GM21381 (cell line): ENCODE data around the gene BANK1.
A peak's percentile ranks its signal among the peaks of the same experiment; 100 is the strongest.

ENCODE experiments used
- ATAC-seq: cut with Tn5 transposase; IDR thresholded peaks from one replicate; pipeline ENCODE4 v1.9.1; 2021; ENCODE audit warnings: mild to moderate bottlenecking, moderate library complexity; ENCODE audit not compliant: unreplicated experiment

Gene BANK1

GRCh38 chr4:101954975-101955678 is 164.6 kb downstream of the BANK1 start:
- ATAC-seq, result no peak

DNA sequence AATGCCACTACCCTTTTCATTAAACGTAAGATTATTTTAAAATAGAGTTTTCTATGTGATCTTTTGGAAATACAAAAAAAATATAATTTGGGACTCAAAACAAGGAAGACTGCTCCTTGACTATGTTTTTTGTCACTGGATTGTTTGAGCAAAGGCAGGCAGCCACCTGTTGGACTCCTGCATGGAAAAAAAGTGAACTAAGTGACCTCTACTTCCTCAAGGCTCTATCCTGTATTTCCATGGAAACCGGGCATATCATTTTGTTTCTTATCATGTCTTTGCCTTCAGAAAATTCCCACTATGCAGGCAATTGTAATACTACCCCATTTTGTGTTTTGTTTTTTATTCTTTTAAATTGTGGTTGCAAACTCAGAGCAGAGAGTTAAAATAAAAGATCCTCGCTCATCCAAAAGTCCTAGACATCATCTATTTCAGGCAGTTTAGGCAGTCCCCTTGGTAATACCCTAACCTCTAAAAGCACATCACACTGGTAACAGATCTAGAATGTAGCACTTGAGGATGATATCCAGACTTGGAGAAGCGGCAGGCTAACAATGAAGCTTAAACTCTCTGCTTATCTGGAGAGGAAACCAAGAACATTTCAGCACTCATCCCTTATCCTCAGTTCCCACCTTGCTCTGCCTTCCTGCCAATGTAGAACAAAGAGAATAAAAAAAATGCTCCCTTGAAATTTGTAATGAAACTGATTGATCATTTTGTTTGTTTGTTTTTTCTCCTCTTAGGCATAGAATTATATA is 165.7 kb downstream of the BANK1 start:
- ATAC-seq, result no peak

GRCh38 chr4:101958547-101958946 is 168.0 kb downstream of the BANK1 start:
- ATAC-seq, result no peak

GRCh38 chr4:101960431-101960830 is 169.9 kb downstream of the BANK1 start:
- no peak for ATAC-seq

GRCh38 chr4:101961144-101961543 is 170.6 kb downstream of the BANK1 start:
- ATAC-seq, result no peak

DNA sequence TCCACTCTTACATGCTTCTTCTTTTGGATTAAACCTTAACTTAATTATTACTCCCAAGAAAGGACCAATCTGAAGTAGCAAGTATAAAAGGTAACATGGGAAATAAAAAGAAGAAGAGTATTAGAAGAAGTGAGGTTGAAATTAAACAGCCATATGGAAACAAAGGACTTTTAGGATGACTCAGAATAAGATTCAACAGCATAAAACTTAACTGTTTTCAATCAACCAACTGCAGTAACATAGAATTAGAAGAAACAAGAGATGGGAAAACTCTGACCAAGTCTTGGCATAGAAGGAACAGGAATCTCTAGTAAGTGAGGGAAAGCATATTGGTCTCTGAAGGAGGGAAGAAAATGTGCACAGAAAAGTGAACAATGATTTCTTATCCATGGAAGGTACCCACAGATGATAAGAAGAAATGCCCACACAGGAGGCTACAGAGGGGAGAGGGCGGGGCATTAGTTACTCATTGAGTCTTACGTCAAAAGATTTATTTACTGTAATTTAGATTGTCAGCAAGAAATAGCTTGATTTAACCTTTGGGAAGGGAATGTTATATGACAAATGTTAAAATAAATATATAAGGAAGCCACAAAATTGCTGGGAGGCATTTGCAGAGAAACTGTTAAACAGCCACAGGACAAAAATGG is 177.3 kb downstream of the BANK1 start:
- ATAC-seq, result no peak

DNA sequence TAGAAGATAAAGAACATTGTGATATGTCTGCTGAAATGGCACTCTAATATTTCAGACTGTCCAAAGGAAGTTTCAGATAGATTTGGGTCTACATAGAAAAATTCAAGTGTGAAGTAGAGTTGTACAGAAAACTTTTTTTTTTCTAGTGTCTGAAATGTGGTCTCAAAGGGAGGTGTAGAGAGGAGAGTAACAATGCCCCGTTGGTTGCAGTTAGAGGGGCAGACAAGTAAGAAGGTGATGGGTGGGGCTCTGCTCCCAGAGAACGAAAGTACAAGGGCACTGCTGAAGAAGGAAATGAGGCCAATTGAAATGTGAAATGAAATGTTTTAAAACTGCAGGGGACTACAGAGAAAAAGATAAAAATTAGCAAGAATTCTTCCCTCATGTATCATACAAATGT is 177.8 kb downstream of the BANK1 start:
- ATAC-seq, result no peak

DNA sequence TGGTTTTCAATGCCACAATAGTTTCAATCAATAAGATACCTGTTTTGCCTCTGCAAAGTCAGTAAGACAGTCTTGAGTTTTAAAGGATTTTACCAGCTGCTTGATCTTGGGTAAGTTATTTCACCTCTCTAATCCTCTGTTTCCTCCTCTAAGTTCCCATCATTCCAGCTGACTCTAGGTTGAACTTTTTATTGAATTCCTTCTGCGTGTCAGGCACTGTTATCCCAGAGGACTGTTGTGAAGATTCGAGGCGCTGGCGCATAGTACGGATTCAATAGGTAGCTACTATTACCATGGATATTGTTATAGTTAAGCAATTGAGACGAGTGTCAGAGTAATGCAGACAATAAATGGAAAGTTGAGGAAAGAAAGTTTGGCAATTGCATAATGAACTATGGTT is 179.4 kb downstream of the BANK1 start:
- ATAC-seq, result no peak

DNA sequence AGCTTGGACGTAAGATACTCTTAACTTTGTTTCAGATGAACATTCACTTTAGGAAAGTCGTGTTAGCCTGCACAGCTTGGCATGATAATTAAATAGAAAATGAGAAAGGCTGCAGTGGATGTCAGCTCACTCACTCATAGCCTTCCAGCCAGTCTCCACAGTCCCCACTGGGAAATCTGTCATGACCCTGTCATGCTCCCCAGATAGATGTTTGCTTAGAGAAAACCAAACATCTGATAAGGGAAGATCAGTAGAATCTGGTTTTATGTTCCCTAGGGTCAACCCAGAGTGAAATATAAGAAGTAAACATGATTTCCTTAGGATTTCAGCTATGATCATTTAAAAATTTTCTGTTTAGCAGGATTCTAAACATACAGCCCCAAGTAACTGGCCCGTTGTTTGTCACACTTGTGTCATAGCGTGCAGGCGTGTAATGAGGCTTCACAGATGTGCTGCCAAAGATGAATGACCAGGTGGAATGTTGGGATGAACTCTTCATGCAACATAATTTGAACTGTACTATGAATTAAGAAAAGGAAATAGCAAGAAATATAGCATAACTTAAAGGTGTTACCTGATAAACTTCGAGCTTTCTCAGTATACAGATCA is 180.1 kb downstream of the BANK1 start:
- no peak for ATAC-seq

DNA sequence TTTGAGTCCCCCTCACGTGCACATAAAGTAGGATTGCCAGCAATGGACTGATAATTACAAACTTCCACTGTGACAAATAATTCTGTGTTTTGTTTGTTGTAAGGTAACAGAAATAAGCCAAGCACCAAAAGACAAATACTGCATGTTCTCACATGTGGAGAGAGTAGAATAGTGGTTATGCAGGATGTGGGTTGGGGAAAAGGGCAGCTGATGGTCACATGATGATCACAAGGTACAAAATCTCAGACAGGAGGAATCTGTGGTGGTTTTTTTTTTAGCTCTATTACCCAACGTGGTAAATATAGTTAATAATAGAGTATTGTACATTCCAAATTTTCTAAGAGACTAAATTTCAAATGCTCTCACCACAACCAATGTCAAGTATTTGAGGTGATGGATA is 182.3 kb downstream of the BANK1 start:
- no peak for ATAC-seq

DNA sequence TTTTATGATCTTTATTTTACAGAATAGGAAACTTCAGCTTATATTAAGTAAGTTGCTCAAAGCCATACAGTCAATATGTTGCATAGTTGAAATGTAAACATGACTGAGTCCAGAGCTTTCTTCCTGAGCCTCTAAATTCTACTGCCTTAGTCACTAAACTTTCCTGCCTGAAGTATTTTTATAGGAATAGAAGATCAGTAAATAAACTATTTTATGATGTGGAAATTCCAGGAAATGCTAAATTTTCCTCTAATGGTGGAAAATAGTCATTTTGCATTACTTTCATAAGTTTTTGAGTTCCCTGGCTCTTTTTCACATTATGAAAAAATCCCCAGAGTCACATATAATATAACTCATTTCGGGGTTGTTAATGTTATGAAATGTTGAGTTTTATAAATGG is 182.8 kb downstream of the BANK1 start:
- no peak for ATAC-seq

DNA sequence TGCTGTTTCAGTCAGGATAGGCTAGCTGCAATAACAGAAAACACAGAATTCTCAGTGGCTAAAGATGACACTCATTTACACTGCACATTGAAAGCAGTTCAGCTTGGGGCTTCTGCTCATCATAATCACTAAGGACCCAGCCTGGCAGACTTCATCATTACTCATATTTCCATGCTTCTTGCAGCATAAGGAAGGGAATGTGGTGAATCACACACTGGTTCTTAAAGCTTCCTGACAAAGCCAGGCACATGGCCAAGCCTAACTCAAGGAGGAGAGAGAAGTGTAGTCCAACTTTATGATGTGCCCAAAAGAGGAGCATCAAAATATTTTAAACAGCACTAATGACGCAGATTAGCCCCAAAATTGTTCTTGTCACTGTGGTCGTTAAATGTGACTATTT is 186.5 kb downstream of the BANK1 start:
- no peak for ATAC-seq

- ATAC-seq, result no peak
Observed at GRCh38 chr4:101981756-101982155, 191.2 kb downstream of the BANK1 start.

- ATAC-seq, result no peak
Observed at GRCh38 chr4:101983835-101984234, 193.3 kb downstream of the BANK1 start.

GRCh38 chr4:101987623-101988243 is 197.2 kb downstream of the BANK1 start:
- ATAC-seq, result peak; percentile 97

- no peak for ATAC-seq
Observed at GRCh38 chr4:101989551-101989950, 199.0 kb downstream of the BANK1 start.

- no peak for ATAC-seq
Observed at GRCh38 chr4:101992446-101992845, 201.9 kb downstream of the BANK1 start.

GRCh38 chr4:101993002-101993841 is 202.7 kb downstream of the BANK1 start:
- ATAC-seq, result no peak

DNA sequence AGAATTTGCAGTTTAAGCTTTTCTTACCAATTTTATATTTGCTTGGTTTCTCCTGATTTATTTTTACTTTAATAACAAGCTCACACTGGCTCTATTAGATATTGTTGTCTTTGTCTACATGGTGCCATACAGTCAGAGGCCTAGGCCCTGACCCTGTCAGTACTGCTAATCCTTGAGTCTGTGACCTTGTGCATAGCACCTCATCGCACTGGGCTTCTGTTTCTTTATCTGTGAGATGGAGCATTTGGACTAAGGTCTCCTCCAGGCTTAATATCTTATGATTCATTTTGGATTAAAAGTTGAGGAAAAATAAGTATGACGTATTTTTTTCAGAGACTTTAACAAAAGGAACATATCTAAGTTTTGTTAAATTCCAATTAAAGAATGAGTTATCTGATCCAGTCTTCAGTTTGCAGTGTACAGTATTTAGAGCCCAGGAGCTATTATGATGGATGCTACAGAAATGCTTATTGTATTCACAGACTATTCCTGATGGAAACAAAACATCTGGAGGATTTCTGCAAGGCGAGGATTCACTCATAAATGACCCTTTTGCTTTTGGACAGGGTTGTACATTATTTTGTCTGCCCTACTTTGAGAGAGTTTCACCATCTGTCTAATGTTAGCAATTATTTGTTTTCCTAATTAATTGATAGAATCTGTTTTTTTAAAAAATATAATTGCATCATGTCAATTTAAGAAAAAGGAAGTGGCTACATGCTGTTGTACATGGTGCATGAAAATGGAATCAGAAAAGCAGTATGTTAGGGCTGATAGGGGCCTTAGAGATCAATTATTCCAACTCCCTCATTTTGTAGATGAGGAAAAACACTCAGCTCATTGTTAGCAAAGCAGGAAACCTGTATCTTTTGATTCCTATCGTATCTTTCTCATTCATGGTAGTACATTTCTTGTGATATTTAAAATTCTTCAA is 203.6 kb downstream of the BANK1 start:
- no peak for ATAC-seq
